RPMI8226 (cell line): ENCODE data around the gene NR1H2.
"Not testable (repeated sequence)": the region's sequence is repeated elsewhere in the genome, so short reads cannot be mapped to it uniquely, and the experiment has no call there.

Experiments used
- DNase-seq: peaks from one replicate; pipeline ENCODE4 v3.0.0-alpha.2; 2015

NR1H2 gene

GRCh38 chr19:50379602-50380001 is 3.3 kb downstream of the NR1H2 start:
- DNase-seq: no peak

GRCh38 chr19:50380137-50380536 is 3.9 kb downstream of the NR1H2 start:
- DNase-seq: no peak

- DNase-seq: no peak
These were observed 4.5 kb downstream of the NR1H2 start for GRCh38 chr19:50380751-50381151.

GRCh38 chr19:50381881-50382729 is 5.8 kb downstream of the NR1H2 start:
- DNase-seq: no peak

GRCh38 chr19:50383001-50383851 is 7.0 kb downstream of the NR1H2 start:
- DNase-seq: no peak

GRCh38 chr19:50383852-50384684 is 7.8 kb downstream of the NR1H2 start, which contains the start of gene POLD1:
TSS of gene POLD1 (plus strand) at chr19:50384347. CDS start at chr19:50398852, 14,505 bp downstream.
- peak; percentile 99 for DNase-seq

- DNase-seq: no peak
These were observed 8.7 kb downstream of the NR1H2 start for GRCh38 chr19:50384685-50385535.

GRCh38 chr19:50387176-50387867 is 11.1 kb downstream of the NR1H2 start:
- no peak for DNase-seq

- no peak for DNase-seq
These were observed 11.6 kb downstream of the NR1H2 start for GRCh38 chr19:50387868-50388245.

GRCh38 chr19:50390295-50390694 is 14.0 kb downstream of the NR1H2 start:
- not testable (repeated sequence) for DNase-seq

- DNase-seq: not testable (repeated sequence)
These were observed 14.7 kb downstream of the NR1H2 start for GRCh38 chr19:50390952-50391351.

GRCh38 chr19:50392759-50393158 is 16.5 kb downstream of the NR1H2 start:
- no peak for DNase-seq

GRCh38 chr19:50393589-50393988 is 17.3 kb downstream of the NR1H2 start:
- DNase-seq: no peak

GRCh38 chr19:50394017-50394416 is 17.8 kb downstream of the NR1H2 start:
- no peak for DNase-seq

- DNase-seq: no peak
These were observed 22.6 kb downstream of the NR1H2 start for GRCh38 chr19:50398675-50399367.

- no peak for DNase-seq
These were observed 23.1 kb downstream of the NR1H2 start for GRCh38 chr19:50399368-50399745.

GRCh38 chr19:50401605-50402450 is 25.6 kb downstream of the NR1H2 start:
- DNase-seq: no peak

- DNase-seq: no peak
These were observed 26.5 kb downstream of the NR1H2 start for GRCh38 chr19:50402544-50403301.
